ENCODE data around the gene SPATA21.

- TF ChIP-seq ESRRA (IDR thresholded peaks at IDR 0.05; ENCODE audit: borderline replicate concordance, low read length), result no peak
- TF ChIP-seq USF2 (IDR thresholded peaks at IDR 0.05), result no peak
- TF ChIP-seq MAFK (IDR thresholded peaks at IDR 0.05; ENCODE audit: partially characterized antibody), result no peak
- no peak for TF ChIP-seq CTCF (IDR thresholded peaks at IDR 0.05)
- no peak for TF ChIP-seq BHLHE40 (IDR thresholded peaks at IDR 0.05; ENCODE audit: low read depth, low read length)
- no peak for TF ChIP-seq CBX2 (IDR thresholded peaks at IDR 0.05; ENCODE audit: borderline replicate concordance, low read depth)
- TF ChIP-seq JUN (IDR thresholded peaks at IDR 0.05), result no peak
- TF ChIP-seq EP300 (IDR thresholded peaks at IDR 0.05), result no peak
- TF ChIP-seq HMGXB4 (CRISPR knock-in tag; IDR thresholded peaks at IDR 0.05; ENCODE audit: borderline replicate concordance), result no peak
- no peak for TF ChIP-seq RAD21 (conservative IDR thresholded peaks at IDR 0.05 in 1 of 2, IDR thresholded peaks at IDR 0.05 in 1 of 2)
- TF ChIP-seq MAZ (IDR thresholded peaks at IDR 0.05; ENCODE audit: borderline replicate concordance, low read depth, low read length), result no peak
- no peak for TF ChIP-seq RCOR1 (IDR thresholded peaks at IDR 0.05; ENCODE audit: low read depth, low read length)
- TF ChIP-seq CHD2 (IDR thresholded peaks at IDR 0.05; ENCODE audit: low read length, partially characterized antibody), result no peak
Measured at GRCh38 chr1:16449065-16449464, 11.8 kb upstream of the SPATA21 start.
